NB4 (cell line): Measurements from ENCODE around the gene ZNF564.

ENCODE experiments used
- MYC ChIP-seq: IDR thresholded peaks from 2 replicates; pipeline ENCODE4 v1.6.1; 2011; ENCODE audit warnings: low read depth, low read length
- POLR2A ChIP-seq: IDR thresholded peaks from 2 replicates; pipeline ENCODE4 v1.6.1; 2011; ENCODE audit warnings: mild to moderate bottlenecking; ENCODE audit not compliant: insufficient read length; ENCODE audit errors: extremely low read depth
- TF ChIP-seq, protein P1 (sequence below): IDR thresholded peaks from one replicate; pipeline ENCODE4 v1.5.1; 2012; ENCODE audit warnings: low read depth, low read length

DNA sequence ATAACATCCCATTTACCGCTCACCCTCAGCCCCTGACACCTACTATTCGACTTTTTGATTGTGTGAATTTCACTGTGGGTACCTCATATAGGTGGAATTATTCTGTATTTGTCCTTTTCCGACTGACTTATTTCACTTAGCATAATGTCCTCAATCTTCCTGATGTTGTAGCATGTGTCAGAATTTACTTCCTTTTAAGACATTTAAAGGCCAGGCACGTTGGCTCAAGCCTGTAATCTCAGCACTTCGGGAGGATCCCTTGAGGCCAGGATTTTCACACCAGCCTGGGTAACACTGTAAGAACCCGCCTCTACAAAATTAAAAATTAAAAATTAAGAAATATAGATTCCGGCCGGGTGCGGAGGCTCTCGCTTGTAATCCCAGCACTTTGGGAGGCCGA lies 46.3 kb upstream of the ZNF564 start:
- TF ChIP-seq, protein P1, sequence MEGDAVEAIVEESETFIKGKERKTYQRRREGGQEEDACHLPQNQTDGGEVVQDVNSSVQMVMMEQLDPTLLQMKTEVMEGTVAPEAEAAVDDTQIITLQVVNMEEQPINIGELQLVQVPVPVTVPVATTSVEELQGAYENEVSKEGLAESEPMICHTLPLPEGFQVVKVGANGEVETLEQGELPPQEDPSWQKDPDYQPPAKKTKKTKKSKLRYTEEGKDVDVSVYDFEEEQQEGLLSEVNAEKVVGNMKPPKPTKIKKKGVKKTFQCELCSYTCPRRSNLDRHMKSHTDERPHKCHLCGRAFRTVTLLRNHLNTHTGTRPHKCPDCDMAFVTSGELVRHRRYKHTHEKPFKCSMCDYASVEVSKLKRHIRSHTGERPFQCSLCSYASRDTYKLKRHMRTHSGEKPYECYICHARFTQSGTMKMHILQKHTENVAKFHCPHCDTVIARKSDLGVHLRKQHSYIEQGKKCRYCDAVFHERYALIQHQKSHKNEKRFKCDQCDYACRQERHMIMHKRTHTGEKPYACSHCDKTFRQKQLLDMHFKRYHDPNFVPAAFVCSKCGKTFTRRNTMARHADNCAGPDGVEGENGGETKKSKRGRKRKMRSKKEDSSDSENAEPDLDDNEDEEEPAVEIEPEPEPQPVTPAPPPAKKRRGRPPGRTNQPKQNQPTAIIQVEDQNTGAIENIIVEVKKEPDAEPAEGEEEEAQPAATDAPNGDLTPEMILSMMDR, result no peak
- TF ChIP-seq POLR2A, result no peak
- no peak for TF ChIP-seq MYC
